Measurements from ENCODE around the gene LRRC8D. TPM values are rescaled to one million over a fixed set of nuclear protein-coding genes. Genes with fewer than 3 reads are reported as not detected.

Gene LRRC8D
- polyA plus RNA-seq, 2 of the 4 experiments (the other 2 are of a cell fraction): 41.8 to 76.7 TPM

GRCh38 chr1:89871768-89872473 is 51.1 kb downstream of the LRRC8D start:
- Histone ChIP-seq H3K4me1 (peaks cover 32% of the 10 kb centered on the region), H3K27ac (no peak overlapping the region), H3K4me2 (no peak overlapping the region), H3K4me3 (no peak overlapping the region), H3K9me3 (no peaks in the 10 kb centered on the region)
- CTCF ChIA-PET: no interaction called here
- 91% methylated on average over 9 of the region's 9 CpGs for WGBS (ENCODE audit: missing lambda C conversion rate)
- POLR2A ChIA-PET: no interaction called here
- ATAC-seq: no peak
- DNase-seq (ENCODE audit: low read depth in 1 of 2, low spot score in 1 of 2): no peak
- TF ChIP-seq RFX5 (IDR thresholded peaks at IDR 0.05) (no peak), ATOH8 (CRISPR knock-in tag; IDR thresholded peaks at IDR 0.05; ENCODE audit: low read depth) (no peak), FOXS1 (CRISPR knock-in tag; IDR thresholded peaks at IDR 0.05) (no peak), REST (IDR thresholded peaks at IDR 0.05) (no peak), CHD4 (IDR thresholded peaks at IDR 0.05; ENCODE audit: borderline replicate concordance) (no peak)
- no peak for FAIRE-seq

GRCh38 chr1:89872567-89872966 is 51.7 kb downstream of the LRRC8D start:
- no peak for ATAC-seq
- TF ChIP-seq HOXA7 (CRISPR knock-in tag; IDR thresholded peaks at IDR 0.05) (no peak), CBX8 (IDR thresholded peaks at IDR 0.05) (no peak), HES2 (IDR thresholded peaks at IDR 0.05) (no peak), SMC3 (IDR thresholded peaks at IDR 0.05) (no peak), MYC (IDR thresholded peaks at IDR 0.05; ENCODE audit: borderline replicate concordance, low read length) (no peak), EHF (CRISPR knock-in tag; IDR thresholded peaks at IDR 0.05) (no peak), MAX (IDR thresholded peaks at IDR 0.05) (no peak)
- Histone ChIP-seq H3K4me3 (no peak overlapping the region), H3K4me1 (peaks cover 25% of the 10 kb centered on the region), H3K4me2 (no peak overlapping the region), H3K27ac (no peak overlapping the region), H3K9me3 (no peaks in the 10 kb centered on the region)
- no peak for DNase-seq (ENCODE audit: low read depth in 1 of 2, low spot score in 1 of 2)
- no peak for FAIRE-seq
- 86% methylated on average over 1 of the region's 1 CpG for WGBS (ENCODE audit: missing lambda C conversion rate)
- ChIA-PET POLR2A (no interaction called here), CTCF (no interaction called here)

GRCh38 chr1:89873288-89873687 is 52.5 kb downstream of the LRRC8D start:
- TF ChIP-seq KDM5A (IDR thresholded peaks at IDR 0.05): no peak
- no peak for ATAC-seq
- peaks cover 22% of the 10 kb centered on the region for H3K4me1 ChIP-seq
- no peak overlapping the region for H3K27ac ChIP-seq
- FAIRE-seq: no peak
- H3K4me3 ChIP-seq: no peak overlapping the region
- no peak for DNase-seq (ENCODE audit: low read depth in 1 of 2, low spot score in 1 of 2)
- H3K4me2 ChIP-seq: no peak overlapping the region
- POLR2A ChIA-PET: no interaction called here
- no peaks in the 10 kb centered on the region for H3K9me3 ChIP-seq
- CTCF ChIA-PET: no interaction called here

GRCh38 chr1:89873770-89874169 is 52.9 kb downstream of the LRRC8D start:
- WGBS (ENCODE audit: missing lambda C conversion rate): 79% methylated on average over 3 of the region's 3 CpGs
- peaks cover 22% of the 10 kb centered on the region for H3K4me1 ChIP-seq
- H3K9me3 ChIP-seq: no peaks in the 10 kb centered on the region
- H3K4me2 ChIP-seq: no peak overlapping the region
- FAIRE-seq (no peak), DNase-seq (ENCODE audit: low read depth in 1 of 2, low spot score in 1 of 2) (peak in 1 of 2 experiments; percentile 38), ATAC-seq (peak in 1 of 2 experiments; percentile 57; a peak in 2 of 6 replicates)
- CTCF ChIA-PET: no interaction called here
- H3K4me3 ChIP-seq: no peak overlapping the region
- POLR2A ChIA-PET: no interaction called here
- H3K27ac ChIP-seq: 0 out of 6 replicates have a peak overlapping the region, but pooled peaks of 1 of the 2 experiments have one; percentile 9
- TF ChIP-seq KDM5A (IDR thresholded peaks at IDR 0.05) (no peak), TFCP2L1 (CRISPR knock-in tag; IDR thresholded peaks at IDR 0.05) (no peak), CEBPB (IDR thresholded peaks at IDR 0.05) (no peak), NFE2L2 (conservative IDR thresholded peaks at IDR 0.05; ENCODE audit: low read length) (no peak), HOXA7 (CRISPR knock-in tag; IDR thresholded peaks at IDR 0.05) (no peak), KDM1A (IDR thresholded peaks at IDR 0.05; ENCODE audit: low read depth) (no peak), USF2 (IDR thresholded peaks at IDR 0.05) (no peak), GATA3 (IDR thresholded peaks at IDR 0.05; ENCODE audit: borderline replicate concordance) (no peak), HES2 (IDR thresholded peaks at IDR 0.05) (no peak), MAFK (IDR thresholded peaks at IDR 0.05; ENCODE audit: partially characterized antibody) (no peak), RAD21 (conservative IDR thresholded peaks at IDR 0.05 in 1 of 2, IDR thresholded peaks at IDR 0.05 in 1 of 2) (no peak), PHF8 (IDR thresholded peaks at IDR 0.05; ENCODE audit: borderline replicate concordance, low read depth) (no peak), HMGXB4 (CRISPR knock-in tag; IDR thresholded peaks at IDR 0.05; ENCODE audit: borderline replicate concordance) (no peak)
